DMS153 (cell line): ENCODE results near the gene MYBPC2.
"Not testable (repeated sequence)": the region's sequence is repeated elsewhere in the genome, so short reads cannot be mapped to it uniquely, and the experiment has no call there.

Experiments
- DNase-seq: peaks from one replicate; lab custom pipeline; 2025; lab: John Stamatoyannopoulos, UW

Gene MYBPC2

DNA sequence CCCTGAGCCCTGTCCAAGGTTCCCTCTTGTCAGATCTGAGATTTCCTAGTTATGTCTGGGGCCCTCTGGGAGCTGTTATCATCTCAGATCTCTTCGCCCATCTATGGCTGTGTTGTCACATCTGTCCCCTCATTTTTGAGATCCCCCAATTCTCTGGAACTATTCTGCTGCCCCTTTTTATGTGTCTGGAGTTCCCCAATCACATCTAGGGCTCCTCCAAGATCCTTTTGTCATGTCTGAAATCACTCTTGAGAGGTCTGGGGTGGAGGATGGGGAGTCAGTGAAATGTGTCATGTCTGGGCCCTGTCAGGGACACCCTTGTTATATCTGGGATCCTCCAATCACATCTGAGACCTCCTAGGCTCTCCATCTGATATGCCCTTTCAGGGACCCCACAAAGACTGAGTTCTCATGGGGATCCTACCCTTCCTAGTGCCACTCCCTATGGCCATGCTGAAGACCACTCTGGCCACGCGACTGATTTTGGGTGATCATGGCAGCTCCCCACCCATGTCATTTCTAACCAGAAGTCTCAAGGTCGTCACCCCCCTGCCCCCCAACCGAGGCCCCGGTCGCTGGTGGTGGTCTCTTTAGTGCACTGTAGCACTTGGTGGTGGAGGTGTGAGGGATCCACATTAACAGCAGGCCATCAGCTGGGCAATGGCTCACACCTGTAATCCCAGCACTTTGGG, 3.8 kb upstream of the MYBPC2 start:
- no peak for DNase-seq

- DNase-seq = no peak
Measured at GRCh38 chr19:50430888-50431342, 1.8 kb upstream of the MYBPC2 start.

DNA sequence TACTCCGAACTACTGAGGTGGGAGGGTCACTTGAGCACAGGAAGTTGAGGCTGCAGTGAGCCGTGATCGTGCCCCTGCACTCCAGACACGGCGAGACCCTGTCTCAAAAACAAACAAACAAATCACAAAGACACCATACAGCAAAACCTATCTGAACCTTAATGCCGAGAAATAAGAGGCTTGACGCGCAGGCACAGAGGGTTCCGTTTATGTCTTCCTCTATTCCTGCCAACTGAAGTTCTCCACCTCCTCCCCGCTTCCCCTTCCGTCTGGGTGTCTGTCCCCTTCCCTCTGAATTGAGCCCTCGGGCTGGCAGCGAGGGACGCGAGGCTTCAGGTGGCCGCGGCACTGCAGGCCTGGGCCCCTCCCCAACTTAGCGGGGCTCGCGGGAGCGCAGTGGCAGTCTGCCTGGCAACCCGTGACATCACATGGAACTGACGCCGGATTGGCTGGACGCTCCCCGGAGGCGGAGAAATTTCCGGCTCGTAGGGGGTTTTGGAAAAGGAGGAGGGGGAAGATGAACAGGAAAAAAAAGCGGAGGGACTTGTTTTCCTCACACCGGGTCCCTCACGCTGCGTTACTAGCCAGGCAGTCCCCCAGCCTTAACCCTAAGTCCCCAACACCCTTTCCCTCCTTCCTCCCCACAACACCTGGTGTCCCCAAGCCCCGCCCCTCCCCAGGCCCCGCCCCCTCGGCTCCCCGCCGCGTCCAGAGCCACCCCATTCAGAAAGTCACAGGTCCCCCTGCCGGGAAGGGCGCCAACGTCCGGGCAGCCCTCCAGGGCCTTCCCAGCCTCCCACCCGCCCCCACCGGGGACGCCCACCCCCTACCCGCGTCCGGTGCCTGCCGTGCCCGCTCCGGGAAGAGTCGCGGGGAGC, 1.1 kb upstream of the MYBPC2 start:
- peak; percentile 52 for DNase-seq

DNA sequence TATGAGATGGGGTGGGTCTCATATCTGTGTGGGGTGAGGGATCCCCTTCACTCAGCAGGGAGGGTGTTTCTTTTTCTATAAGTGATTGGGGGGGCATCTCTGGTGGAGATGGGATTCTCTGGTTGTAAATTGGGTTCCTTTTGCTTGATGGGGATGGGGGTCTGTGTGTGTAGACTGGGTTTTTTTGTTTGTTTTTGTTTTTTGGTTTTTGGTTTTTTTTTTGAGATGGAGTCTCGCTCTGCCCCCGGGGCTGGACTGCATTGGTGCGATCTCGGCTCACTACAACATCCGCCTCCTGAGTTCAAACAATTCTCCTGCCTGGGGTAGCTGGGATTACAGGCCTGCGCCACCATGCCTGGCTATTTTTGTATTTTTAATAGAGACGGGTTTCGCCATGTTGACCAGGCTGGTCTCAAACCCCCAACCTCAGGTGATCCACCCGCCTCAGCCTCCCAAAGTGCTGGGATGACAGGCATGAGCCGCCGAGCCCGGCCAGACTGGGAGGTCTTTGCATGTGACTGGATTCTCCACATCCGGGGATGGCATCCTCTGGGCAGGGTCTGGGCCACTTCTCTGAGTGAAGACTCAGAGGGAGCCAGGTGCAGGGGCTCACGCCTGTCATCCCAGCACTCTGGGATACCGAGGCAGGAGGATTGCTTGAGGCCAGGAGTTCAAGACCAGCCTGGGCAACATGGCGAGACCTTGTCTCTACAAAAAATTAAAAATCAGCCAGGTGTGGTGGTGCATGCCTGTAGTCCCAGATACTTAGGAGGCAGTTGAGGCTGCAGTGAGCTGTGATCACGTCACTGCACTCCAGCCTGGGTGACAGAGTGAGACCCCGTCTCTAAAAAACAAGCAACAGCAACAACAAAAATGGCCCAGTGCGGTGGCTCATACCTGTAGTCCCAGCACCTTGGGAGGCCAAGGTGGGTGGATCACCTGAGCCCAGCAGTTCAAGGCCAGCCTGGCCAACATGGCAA, 799 bp downstream of the MYBPC2 start:
- DNase-seq = no peak

- DNase-seq = no peak
Measured at GRCh38 chr19:50434525-50434924, 1.8 kb downstream of the MYBPC2 start.

GRCh38 chr19:50435221-50435620, 2.5 kb downstream of the MYBPC2 start:
- no peak for DNase-seq

GRCh38 chr19:50435627-50436026, 2.9 kb downstream of the MYBPC2 start:
- no peak for DNase-seq

- DNase-seq = no peak
Measured at GRCh38 chr19:50437862-50438449, 5.3 kb downstream of the MYBPC2 start.

GRCh38 chr19:50439130-50439529, 6.4 kb downstream of the MYBPC2 start:
- DNase-seq = not testable (repeated sequence)

DNA sequence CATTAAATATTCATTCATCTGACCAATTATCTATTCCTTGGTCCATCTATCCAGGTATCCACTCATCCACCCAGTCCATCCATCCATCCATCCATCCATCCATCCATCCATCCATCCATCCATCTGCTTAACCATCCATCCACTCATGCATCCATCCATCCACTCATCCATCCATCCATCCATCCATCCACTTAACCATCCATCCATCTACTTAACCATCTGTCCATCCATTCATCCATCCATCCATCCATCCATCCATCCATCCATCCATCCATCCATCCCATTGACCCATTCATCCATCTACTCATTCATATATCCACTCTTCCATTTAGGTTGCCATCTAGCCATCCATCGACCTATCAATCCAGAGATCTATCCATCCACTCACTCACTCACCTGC, 11.4 kb downstream of the MYBPC2 start:
- no peak for DNase-seq

GRCh38 chr19:50447053-50447452, 14.4 kb downstream of the MYBPC2 start:
- DNase-seq = no peak

DNA sequence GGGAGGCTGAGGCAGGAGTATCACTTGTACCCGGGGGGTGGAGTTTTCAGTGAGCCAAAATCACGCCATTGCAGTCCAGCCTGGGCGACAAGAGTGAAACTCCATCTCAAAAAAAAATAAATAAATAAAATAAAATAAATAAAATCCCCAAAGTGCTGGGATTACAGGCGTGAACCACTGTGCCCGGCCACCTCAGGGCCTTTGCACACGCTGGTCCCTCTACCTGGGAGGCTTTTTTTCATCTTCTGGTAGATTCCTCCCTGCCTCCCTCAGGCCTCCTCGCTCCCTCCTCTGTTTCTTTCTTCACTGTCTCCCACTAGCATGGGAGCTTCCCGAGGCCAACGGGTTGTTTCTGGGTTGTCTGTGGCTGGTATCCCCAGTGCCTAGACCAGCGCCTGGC, 15.1 kb downstream of the MYBPC2 start:
- no peak for DNase-seq

- no peak for DNase-seq
Measured at GRCh38 chr19:50449236-50449899, 16.7 kb downstream of the MYBPC2 start.

GRCh38 chr19:50450369-50451222, 17.9 kb downstream of the MYBPC2 start:
- no peak for DNase-seq

- DNase-seq = no peak
Measured at GRCh38 chr19:50451223-50451534, 18.5 kb downstream of the MYBPC2 start.

DNA sequence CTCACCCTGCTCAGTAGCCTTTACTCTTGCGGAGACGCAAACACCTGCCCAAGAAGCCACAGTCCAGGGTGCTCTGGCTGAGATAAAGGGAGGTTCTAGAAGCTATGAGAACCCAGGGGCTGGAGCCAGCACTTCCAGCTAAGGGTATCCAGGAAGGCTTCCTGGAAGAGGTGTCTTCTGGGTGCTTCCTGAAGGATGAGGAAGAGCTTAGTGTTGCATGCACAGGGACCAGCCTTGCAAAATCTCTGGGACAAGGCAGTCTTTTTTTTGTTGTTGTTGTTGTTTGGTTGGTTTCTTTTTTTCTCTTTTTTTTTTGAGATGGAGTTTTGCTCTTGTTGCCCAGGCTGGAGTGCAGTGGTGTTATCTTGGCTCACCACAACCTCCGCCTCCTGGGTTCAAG, 20.6 kb downstream of the MYBPC2 start:
- no peak for DNase-seq

GRCh38 chr19:50455992-50456391, 23.3 kb downstream of the MYBPC2 start:
- DNase-seq = no peak

- no peak for DNase-seq
Measured at GRCh38 chr19:50457300-50457699, 24.6 kb downstream of the MYBPC2 start.

- DNase-seq = no peak
Measured at GRCh38 chr19:50458396-50459066, 25.8 kb downstream of the MYBPC2 start.

DNA sequence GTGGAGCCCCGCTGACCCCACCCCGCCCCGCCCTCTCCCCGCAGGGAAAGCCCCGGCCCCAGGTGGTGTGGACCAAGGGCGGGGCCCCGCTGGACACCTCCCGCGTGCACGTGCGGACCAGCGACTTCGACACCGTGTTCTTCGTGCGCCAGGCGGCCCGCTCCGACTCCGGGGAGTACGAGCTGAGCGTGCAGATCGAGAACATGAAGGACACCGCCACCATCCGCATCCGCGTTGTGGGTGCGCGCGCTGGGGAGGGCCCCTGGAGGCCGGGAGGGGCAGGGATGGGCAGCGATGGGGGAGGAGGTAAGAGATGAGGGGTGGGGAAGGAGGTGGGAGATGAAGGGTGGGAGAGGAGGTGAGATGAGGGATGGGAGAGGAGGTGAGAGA, 26.4 kb downstream of the MYBPC2 start:
- DNase-seq = no peak
